Endothelial cell of umbilical vein (primary cell): ENCODE data around the gene ADAT1. TPM values are rescaled to one million over a fixed set of nuclear protein-coding genes. Genes with fewer than 3 reads are reported as not detected.

Source experiments
- BruUV-seq: library from RNA; stranded (reverse); fragments of 400-500 nt; replicated peaks from 2 replicates; lab custom pipeline; 2021; lab: Mats Ljungman, UMichigan
- CTCF ChIA-PET: fragments of 300-600, 350-600 bp; sonication (Branson Sonifier 250); formaldehyde crosslinking; loops from one replicate; lab custom pipeline; 2021; ENCODE audit warnings: antibody characterized with exemption, inconsistent platforms; lab: Charles Lee
- POLR2A ChIA-PET: fragments of 300-600, 350-600 bp; sonication (Branson Sonifier 250); formaldehyde crosslinking; loops from one replicate; lab custom pipeline; 2021; ENCODE audit warnings: antibody characterized with exemption, inconsistent platforms; lab: Charles Lee
- DNase-seq: peaks from one replicate; pipeline ENCODE4 v3.0.0-alpha.2; 2011; ENCODE audit warnings: low read depth, low spot score
- FAIRE-seq: peaks from 2 replicates; lab custom pipeline; 2011; peaks lifted over from hg19 to GRCh38; lab: Jason Lieb, UNC
- H2AFZ ChIP-seq: 2 replicates; pipeline ENCODE4 v1.6.0; 2012; ENCODE audit warnings: low read depth, low read length, control low read depth, inconsistent platforms
- H3K27ac ChIP-seq: 2 replicates; pipeline ENCODE4 v1.5.1; 2011; ENCODE audit warnings: low read depth, mild to moderate bottlenecking, control low read depth, low read length, moderate library complexity; ENCODE audit not compliant: insufficient read depth
- H3K27me3 ChIP-seq, 2 experiments: 2 replicates each; pipeline versions ENCODE4 v1.6.0 to v1.6.1; 2011; ENCODE audit warnings: low read length in 2 of 2, mixed read lengths in 1 of 2; ENCODE audit not compliant: control insufficient read depth in 2 of 2, insufficient read depth in 2 of 2
- H3K36me3 ChIP-seq, 2 experiments: 2 replicates in 1 of 2; 3 replicates in 1 of 2; pipeline ENCODE4 v1.5.1; 2011; ENCODE audit warnings: low read length in 2 of 2, mild to moderate bottlenecking in 1 of 2, moderate library complexity in 1 of 2; ENCODE audit not compliant: control insufficient read depth in 2 of 2, insufficient read depth in 2 of 2; ENCODE audit errors: extremely low read depth in 1 of 2
- H3K4me1 ChIP-seq: 3 replicates; pipeline ENCODE4 v1.5.1; 2011; ENCODE audit warnings: mild to moderate bottlenecking, low read length; ENCODE audit not compliant: control insufficient read depth, insufficient read depth; ENCODE audit errors: extremely low read depth
- H3K4me2 ChIP-seq: 2 replicates; pipeline ENCODE4 v1.6.1; 2011; ENCODE audit warnings: low read length, control low read depth, mixed read lengths; ENCODE audit not compliant: insufficient read depth
- H3K4me3 ChIP-seq, 3 experiments: fragments of 200-600 bp in 1 of 3; sonication (generic), shearing (Covaris generic) in 1 of 3; replicated peaks in 1 of 3; 2 replicates each; pipeline ENCODE4 v1.5.1; 2011 to 2016; ENCODE audit warnings: control low read depth in 3 of 3, low read length in 3 of 3, mild to moderate bottlenecking in 2 of 3, inconsistent platforms in 1 of 3, low read depth in 1 of 3, moderate library complexity in 1 of 3; ENCODE audit not compliant: insufficient read depth in 1 of 3
- H3K79me2 ChIP-seq: 2 replicates; pipeline ENCODE4 v1.6.0; 2012; ENCODE audit warnings: low read length, inconsistent platforms; ENCODE audit not compliant: control insufficient read depth, insufficient read depth
- H3K9ac ChIP-seq: replicated peaks from 2 replicates; pipeline ENCODE3; 2011; ENCODE audit warnings: low read length, control low read depth; ENCODE audit not compliant: insufficient read depth; ENCODE audit errors: extremely low read depth
- H3K9me1 ChIP-seq: replicated peaks from 3 replicates; pipeline ENCODE4 v1.6.0; 2011; ENCODE audit warnings: mild to moderate bottlenecking, low read length; ENCODE audit not compliant: control insufficient read depth, insufficient read depth; ENCODE audit errors: extremely low read depth
- H3K9me3 ChIP-seq: replicated peaks from 2 replicates; pipeline ENCODE4 v1.5.1; 2012; ENCODE audit warnings: low read length, inconsistent platforms; ENCODE audit not compliant: control insufficient read depth, insufficient read depth
- H4K20me1 ChIP-seq: replicated peaks from 2 replicates; pipeline ENCODE3; 2011; ENCODE audit warnings: mild to moderate bottlenecking, low read length; ENCODE audit not compliant: control insufficient read depth, insufficient read depth; ENCODE audit errors: extremely low read depth
- GATA2 ChIP-seq: IDR thresholded peaks from 2 replicates; pipeline ENCODE4 v1.7.0; 2011; ENCODE audit warnings: low read depth, mild to moderate bottlenecking, moderate library complexity, mixed read lengths, low read length; ENCODE audit not compliant: insufficient read length, insufficient read depth
- JUN ChIP-seq: IDR thresholded peaks from 2 replicates; pipeline ENCODE4 v1.6.1; 2011; ENCODE audit warnings: borderline replicate concordance, low read depth; ENCODE audit not compliant: insufficient read length, insufficient read depth
- MAX ChIP-seq: IDR thresholded peaks from 2 replicates; pipeline ENCODE4 v1.6.1; 2011; ENCODE audit not compliant: insufficient read depth, insufficient read length
- MYC ChIP-seq: IDR thresholded peaks from one replicate; pipeline ENCODE4 v1.6.1; 2011; ENCODE audit warnings: mild to moderate bottlenecking, low read depth, low read length
- POLR2AphosphoS5 ChIP-seq: IDR thresholded peaks from 2 replicates; pipeline ENCODE4 v1.6.1; 2012; ENCODE audit warnings: low read depth, mild to moderate bottlenecking, control low read depth, low read length, moderate library complexity; ENCODE audit not compliant: insufficient read depth
- dilution Hi-C: fragments of 300-500 bp; cut with MboI; formaldehyde crosslinking; loops from one replicate; pipeline ENCODE4 v1.15.0; 2019; ENCODE audit warnings: low sequenced_read_pairs; ENCODE audit not compliant: extremely low pct_ligation_motif_present
- intact Hi-C: fragments of 100-400 bp; cut with micrococcal nuclease; formaldehyde crosslinking; loops from one replicate; pipeline ENCODE4 v1.10.0; 2022
- polyA plus RNA-seq, 4 experiments: library from polyadenylated mRNA; depleted of rRNA in 3 of 4; stranded (reverse) in 3 of 4; unstranded in 1 of 4; fragments of >200 nt; gene quantifications; 2 replicates each; pipeline versions ENCODE4 v1.2.1 to v1.2.3, GENCODE V29; 2011 to 2012; ENCODE audit warnings: missing spikeins in 1 of 4
- total RNA-seq: library from RNA; stranded (reverse); gene quantifications from 2 replicates; pipeline ENCODE4 v1.2.3, GENCODE V29; 2021

The ADAT1 gene
- total and polyA plus RNA-seq, 2 donors (not counting 3 experiments of a cell fraction or from before 2014, with no cell fraction given): 27.2 to 56.6 TPM

- no peaks in the 10 kb centered on the region for H3K9me1 ChIP-seq
- H3K27ac ChIP-seq: no peak overlapping the region
- FAIRE-seq: no peak
- dilution Hi-C loops: no loop called here
- no TSS peak for BruUV-seq
- peak overlapping the region; percentile 53 for H2AFZ ChIP-seq
- H3K4me1 ChIP-seq: peaks cover 12% of the 10 kb centered on the region
- H3K27me3 ChIP-seq: peaks cover 9 to 16% of the 10 kb centered on the region in 2 experiments
- no peak overlapping the region for H3K9ac ChIP-seq
- H3K79me2 ChIP-seq: no peaks in the 10 kb centered on the region
- H3K9me3 ChIP-seq: no peaks in the 10 kb centered on the region
- H3K36me3 ChIP-seq: no peaks in the 10 kb centered on the region
- DNase-seq: no peak
- H3K4me2 ChIP-seq: peak overlapping the region; percentile 79
- peak overlapping the region in 2 of 3 experiments; percentile 75 to 80 for H3K4me3 ChIP-seq
- CTCF ChIA-PET: interaction anchor here (0.8 to 2.2 kb wide), 3 partner anchors 39 to 207 kb away, joined by 3 to 15 read pairs (median 3); partner anchors contain the start of gene ADAT1
- no peaks in the 10 kb centered on the region for H4K20me1 ChIP-seq
- intact Hi-C loops: loop anchor here (1.0 kb wide), 1 partner anchor 10 kb away; the partner anchor contains the start of gene GABARAPL2
- POLR2A ChIA-PET: no interaction called here
- no peak for TF ChIP-seq JUN
- no peak for TF ChIP-seq POLR2AphosphoS5
Observed at GRCh38 chr16:75556431-75556950, 66.6 kb downstream of the ADAT1 start.

- CTCF ChIA-PET: interaction anchor here (0.8 to 2.2 kb wide), 4 partner anchors 9 to 208 kb away, joined by 3 to 15 read pairs (median 3); partner anchors contain the start of gene ADAT1
Observed at GRCh38 chr16:75555707-75556430, 67.2 kb downstream of the ADAT1 start, which contains the start of gene TMEM231. TMEM231 (minus strand) TSS chr16:75556252; CDS start chr16:75556209, 43 bp downstream.

More at GRCh38 chr16:75555707-75556430, 67.2 kb downstream of the ADAT1 start, which contains the start of gene TMEM231:
- H3K9ac ChIP-seq: peak within 1 kb of the TSS; percentile 35
- no peaks in the 10 kb centered on the region for H3K9me1 ChIP-seq
- H3K27ac ChIP-seq: peak within 1 kb of the TSS; percentile 46
- POLR2A ChIA-PET: no interaction called here
- intact Hi-C loops (loop anchor here (1.0 to 2.0 kb wide), 4 partner anchors 10 to 91 kb away; partner anchors contain the start of genes GABARAPL2 and TMEM170A), dilution Hi-C loops (no loop called here)
- H3K4me2 ChIP-seq: peak within 1 kb of the TSS; percentile 79
- H3K27me3 ChIP-seq: peaks cover 9 to 14% of the 10 kb centered on the region in 2 experiments
- no TSS peak for BruUV-seq
- H3K4me1 ChIP-seq: peaks cover 12% of the 10 kb centered on the region
- DNase-seq (peak; percentile 91), FAIRE-seq (peak; percentile 98)
- H3K36me3 ChIP-seq: no peaks in the 10 kb centered on the region
- H3K9me3 ChIP-seq: no peaks in the 10 kb centered on the region
- H3K4me3 ChIP-seq: peak within 1 kb of the TSS; percentile 75 to 86 (median 80)
- H3K79me2 ChIP-seq: no peaks in the 10 kb centered on the region
- peak within 1 kb of the TSS; percentile 86 for H2AFZ ChIP-seq
- TF ChIP-seq GATA2 (no peak), MYC (no peak), MAX (peak; percentile 38), POLR2AphosphoS5 (peak; percentile 29)
- no peaks in the 10 kb centered on the region for H4K20me1 ChIP-seq
